Stimulated activated CD4-positive, alpha-beta T cell treated with anti-CD3 and anti-CD28 coated beads, Interleukin-1b, Interleukin-23, amount 100 ng/mL, for 1 hour (primary cell): ENCODE results near the gene U2SURP.
"Not testable (repeated sequence)": the region's sequence is repeated elsewhere in the genome, so short reads cannot be mapped to it uniquely, and the experiment has no call there.

ENCODE experiments used
- DNase-seq, 2 donors: peaks; one replicate each; pipeline ENCODE4 v3.0.0-alpha.2; 2020; ENCODE audit warnings: low read depth in 2 of 2

U2SURP gene

GRCh38 chr3:142976621-142977398, 24.6 kb upstream of the U2SURP start:
- no peak for DNase-seq

- DNase-seq = no peak
Observed at GRCh38 chr3:142977399-142977728, 24.0 kb upstream of the U2SURP start.

- no peak for DNase-seq
Observed at GRCh38 chr3:142981108-142981507, 20.3 kb upstream of the U2SURP start.

DNA sequence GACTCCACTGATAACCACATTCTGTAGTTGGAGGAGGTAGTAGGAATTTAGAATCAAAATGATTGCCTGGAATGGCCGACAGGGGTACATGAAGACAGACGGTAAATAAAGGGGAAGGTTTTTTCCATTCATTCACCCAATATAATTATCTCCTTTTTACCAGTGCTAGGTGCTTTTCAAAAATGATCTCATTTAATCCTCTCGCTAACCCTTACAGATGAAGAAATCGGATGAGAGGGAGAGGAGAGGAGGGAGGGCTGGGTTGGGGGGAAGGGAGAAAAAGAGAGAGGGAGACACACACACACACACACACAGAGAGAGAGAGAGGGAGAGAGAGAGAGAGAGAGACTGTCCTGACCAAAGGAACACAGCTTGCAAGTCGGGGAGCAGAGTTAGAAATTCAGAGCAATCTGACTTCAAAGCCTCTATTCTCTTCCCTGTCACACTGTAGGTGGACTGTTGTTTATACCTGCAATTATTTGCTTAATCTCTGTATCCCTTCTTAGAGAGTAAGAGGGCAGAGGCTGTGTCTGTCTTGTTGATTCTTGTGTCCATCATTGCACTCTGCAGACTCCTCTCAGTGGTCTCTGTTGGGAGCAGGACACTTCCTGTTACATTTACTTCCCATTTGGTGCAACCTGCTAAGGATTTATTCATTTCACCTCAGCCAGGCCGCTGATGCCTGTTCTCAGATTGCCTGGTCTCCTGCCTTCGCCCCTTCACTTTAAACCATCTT, 19.2 kb upstream of the U2SURP start:
- DNase-seq = no peak

DNA sequence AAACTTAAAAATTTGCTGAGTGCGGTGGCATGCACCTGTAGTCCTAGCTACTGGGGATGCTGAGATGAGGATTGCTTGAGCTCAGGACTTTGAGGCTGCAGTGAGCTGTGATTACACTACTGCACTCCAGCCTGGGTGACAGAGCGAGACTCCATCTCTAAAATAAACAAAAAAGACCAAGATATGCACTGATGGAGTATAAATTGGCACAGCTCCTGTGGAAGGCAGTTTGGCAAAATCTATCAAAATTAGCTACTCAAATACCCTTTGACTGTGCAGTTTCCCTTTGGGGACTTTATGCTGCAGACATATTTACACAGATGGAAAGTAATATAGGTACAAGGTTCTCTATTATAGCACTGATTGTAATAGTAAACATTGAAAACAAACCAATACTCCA, 18.1 kb upstream of the U2SURP start:
- no peak for DNase-seq

- DNase-seq = no peak
Observed at GRCh38 chr3:142984255-142984654, 17.1 kb upstream of the U2SURP start.

DNA sequence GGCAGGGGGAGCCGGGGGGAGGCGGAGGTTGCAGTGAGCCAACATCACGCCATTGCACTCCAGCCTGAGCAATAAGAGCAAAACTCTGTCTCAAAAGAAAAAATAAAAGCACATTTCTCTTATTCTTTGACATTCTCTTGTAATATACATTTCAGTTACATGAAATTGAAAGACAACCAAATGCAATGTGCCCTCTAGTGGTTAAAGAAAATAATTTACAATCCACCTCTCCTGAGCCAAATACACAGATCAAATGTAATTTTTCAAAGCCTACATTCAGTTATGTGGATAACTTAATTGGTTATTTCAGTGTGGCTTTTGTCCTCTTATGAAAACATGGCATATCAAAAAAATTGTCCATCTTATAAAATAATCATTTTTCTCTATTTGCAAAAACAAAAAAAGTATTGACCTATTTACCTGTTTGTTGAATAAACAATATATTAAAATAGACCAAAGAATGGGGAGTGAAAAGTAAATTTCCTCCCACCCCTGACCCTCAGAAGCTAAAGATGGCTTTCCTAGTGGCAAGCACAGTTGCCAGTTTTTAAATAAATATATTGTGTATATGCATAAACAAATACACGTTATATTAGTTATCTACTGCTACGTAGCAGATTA, 14.2 kb upstream of the U2SURP start:
- no peak for DNase-seq

DNA sequence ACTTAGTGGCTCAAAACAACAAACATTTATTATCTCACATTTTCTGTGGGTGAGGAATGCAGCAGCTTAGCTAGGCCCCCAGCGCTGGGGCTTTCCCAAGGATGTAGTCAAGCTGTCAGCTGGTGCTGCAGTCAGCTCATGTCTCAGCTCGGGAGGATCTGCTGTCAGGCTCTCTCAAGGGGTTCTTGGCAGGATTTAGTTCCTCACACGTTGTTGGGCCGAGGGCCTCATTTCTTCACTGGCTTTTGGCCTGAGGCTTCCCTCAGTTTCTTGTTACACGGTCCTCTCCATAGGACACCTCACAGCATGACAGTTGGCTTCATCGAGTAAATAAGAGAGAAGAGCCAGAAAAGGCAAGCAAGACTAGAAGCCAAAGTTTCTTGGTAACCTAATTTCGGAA, 13.7 kb upstream of the U2SURP start:
- no peak for DNase-seq

DNA sequence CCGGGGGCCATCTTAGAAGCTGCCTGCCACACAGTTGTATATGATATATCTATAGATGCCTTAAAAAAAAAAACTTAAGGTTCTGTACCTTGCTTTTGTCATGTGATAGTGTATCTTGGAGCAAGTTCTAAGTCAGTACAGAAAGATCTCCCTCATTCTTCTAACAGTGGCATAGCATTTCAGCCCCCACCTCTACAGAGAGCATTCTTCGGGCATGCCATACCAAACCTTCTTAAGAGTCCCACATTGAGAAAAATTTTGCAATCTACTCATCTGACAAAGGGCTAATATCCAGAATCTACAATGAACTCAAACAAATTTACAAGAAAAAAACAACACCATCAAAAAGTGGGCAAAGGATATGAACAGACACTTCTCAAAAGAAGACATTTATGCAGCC, 13.1 kb upstream of the U2SURP start:
- not testable (repeated sequence) for DNase-seq

GRCh38 chr3:142988826-142989225, 12.5 kb upstream of the U2SURP start:
- DNase-seq = not testable (repeated sequence)

DNA sequence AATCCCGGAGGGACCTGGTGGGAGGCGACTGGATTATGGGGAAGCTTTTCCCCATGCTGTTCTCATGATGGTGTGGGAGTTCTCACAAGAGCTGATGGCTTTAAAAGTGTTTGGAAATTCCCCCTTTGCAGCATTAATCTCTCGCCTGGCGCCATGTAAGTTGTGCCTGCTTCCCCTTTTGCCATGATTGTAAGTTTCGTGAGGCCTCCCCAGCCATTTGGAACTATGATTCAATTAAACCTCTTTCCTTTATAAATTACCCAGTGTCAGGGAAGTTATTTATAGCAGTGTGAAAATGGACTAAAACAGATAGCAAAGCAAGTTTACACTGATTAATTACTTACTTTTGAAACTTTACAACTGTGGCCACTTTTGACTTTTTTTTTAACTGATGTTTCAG, 10.6 kb upstream of the U2SURP start:
- no peak for DNase-seq

- DNase-seq = no peak
Observed at GRCh38 chr3:142992323-142992722, 9.0 kb upstream of the U2SURP start.

DNA sequence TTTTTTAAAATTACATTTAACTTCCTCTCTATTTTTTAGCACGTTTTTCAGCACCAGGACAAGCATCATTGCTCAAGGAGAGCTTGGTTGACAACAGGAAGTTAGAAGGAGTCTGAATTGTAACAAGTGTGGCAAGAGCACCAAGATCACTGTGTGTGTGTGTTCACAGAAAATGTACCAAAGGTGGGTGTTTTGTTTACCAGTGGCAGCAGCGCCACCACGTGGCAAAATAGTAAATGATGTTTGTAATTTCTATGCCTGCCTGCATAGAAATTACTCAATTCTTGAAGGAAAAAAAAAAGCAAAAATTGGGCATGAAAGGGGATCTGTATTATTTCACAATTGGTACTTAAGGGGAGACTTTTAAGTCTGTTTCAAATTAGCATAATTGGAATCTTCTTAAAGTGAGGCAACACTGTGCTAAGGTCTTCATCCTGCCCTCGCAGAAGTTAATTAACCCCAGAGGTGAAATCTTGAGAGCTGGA, 7.4 kb upstream of the U2SURP start:
- peak; percentile 21 to 38 for DNase-seq

GRCh38 chr3:142997330-142997729, 4.0 kb upstream of the U2SURP start:
- DNase-seq = no peak

DNA sequence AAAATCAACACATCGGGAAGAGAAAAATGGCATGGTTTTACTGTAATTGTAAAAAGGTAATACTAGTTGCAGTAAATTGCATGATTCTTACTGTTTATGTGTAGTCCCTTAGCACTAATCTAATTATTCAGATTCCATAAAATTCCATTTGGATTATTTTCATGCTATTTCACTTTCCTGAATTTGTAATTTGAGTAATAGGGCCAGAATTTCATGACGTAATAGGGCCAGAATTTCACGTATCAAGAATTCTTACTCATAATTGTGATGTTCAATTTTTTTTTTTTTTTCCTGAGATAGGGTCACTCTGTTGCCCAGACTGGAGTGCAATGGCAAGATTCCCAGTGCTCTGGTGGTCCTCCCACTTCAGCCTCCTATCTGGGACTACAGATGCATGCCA, 2.9 kb upstream of the U2SURP start:
- DNase-seq = no peak

GRCh38 chr3:142999881-143000280, 1.5 kb upstream of the U2SURP start:
- DNase-seq = no peak

GRCh38 chr3:143000528-143000927, 842 bp upstream of the U2SURP start:
- no peak for DNase-seq

GRCh38 chr3:143001034-143001368, 369 bp upstream of the U2SURP start:
- DNase-seq = no peak

DNA sequence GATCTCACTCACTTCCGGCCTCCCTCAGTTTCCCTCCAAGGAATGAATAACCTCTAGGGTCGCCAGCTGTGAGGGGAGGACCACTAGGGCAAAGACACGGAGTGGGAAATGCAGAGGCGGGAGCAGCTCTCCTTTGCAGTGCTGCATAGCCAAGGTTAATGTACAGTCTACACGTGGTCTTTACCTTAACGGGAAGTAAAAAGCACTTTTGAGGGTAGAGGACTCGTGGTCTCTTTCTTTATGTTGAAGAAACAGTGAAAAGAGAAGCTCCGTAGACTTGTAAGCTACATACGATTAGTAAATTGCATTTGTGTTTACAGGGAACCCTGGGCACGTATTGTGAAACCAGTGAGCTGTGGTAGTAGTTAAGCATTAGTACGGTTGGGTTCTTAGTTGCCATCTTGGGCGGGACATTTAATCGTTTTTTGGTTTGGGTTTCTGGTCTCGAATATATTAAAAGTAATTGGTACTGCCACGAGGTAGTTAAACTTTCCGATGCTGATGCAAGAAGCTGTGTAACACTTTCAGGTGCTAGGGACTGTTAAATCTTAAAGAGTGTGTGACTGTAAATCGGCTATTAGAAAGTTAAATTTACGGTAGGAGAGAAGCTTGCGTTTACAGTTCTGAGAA, 828 bp downstream of the U2SURP start:
- DNase-seq = peak in 1 of 2 donors; percentile 5

DNA sequence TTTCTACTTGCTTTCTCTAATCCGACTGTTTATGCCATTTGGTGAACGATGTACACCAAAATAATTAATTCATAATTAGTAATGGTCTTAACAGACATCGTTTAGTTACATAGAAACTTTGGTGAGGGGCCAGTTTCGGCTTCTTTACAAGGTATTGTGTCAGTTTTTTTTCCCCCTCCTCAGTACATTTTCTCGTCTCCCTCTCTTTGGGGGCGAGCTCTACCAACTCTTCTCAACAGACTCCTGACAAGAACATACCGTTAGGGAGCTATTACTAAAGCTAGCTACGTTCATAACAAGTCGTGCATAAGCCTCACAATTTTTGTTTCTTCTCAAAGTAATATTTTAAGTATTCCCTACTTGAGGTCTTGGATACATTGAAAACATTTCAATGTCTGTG, 1.4 kb downstream of the U2SURP start:
- no peak for DNase-seq

DNA sequence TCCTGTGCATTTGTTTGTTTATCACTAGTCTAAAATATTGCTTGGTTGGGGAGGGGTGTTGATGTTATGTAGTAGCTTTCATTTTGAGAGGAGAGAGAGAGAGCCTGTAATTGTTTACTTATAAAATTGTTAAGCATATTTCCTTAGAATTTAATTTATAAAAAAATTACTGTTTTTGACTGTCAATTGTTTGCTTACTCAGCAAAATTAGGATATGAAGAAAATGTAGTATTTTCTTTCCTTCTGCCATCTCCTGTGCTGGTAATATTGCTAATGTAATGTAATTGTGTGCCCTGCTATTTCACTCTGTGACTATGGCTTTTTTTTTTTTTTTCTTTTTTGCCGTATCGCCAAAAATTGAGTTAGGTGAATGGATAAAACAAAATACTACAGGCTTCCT, 3.5 kb downstream of the U2SURP start:
- no peak for DNase-seq

DNA sequence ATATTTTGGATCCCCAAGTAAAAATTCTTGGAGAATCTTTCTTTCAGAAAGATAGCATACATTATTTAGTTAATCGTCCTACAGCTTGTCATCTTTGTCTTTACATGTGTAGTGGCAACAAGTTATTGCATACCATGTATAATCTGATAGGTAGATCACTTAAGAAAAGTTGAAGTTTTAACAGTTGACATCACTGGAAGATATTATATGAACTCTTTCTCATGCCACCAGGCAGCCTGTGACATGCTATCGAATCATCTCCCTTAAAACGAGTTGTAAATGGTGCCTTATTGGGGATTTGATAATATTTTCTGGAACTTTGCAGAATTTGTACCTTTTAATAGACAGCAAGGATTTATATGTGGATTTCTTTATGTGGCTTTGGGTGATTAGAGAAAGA, 8.7 kb downstream of the U2SURP start:
- DNase-seq = no peak

- no peak for DNase-seq
Observed at GRCh38 chr3:143011705-143012104, 10.3 kb downstream of the U2SURP start.
